Thymus (tissue), 14 donors: ENCODE measurements around the gene HOXB6. TPM values are rescaled to one million over a fixed set of nuclear protein-coding genes. Genes with fewer than 3 reads are reported as not detected.

Experiments
- DNase-seq, 9 donors: peaks; one replicate each; pipeline ENCODE4 v3.0.0-alpha.2; 2013; ENCODE audit warnings: low spot score in 9 of 9, low read depth in 6 of 9, missing footprints in 1 of 9
- H3K27ac ChIP-seq, 2 donors: one replicate each; pipeline ENCODE4 v1.5.1; 2013; ENCODE audit warnings: control low read depth in 1 of 2, low read depth in 1 of 2, low read length in 1 of 2, mild to moderate bottlenecking in 1 of 2, moderate library complexity in 1 of 2
- H3K27me3 ChIP-seq, 2 donors: one replicate each; pipeline ENCODE4 v1.5.1; 2013; ENCODE audit warnings: low read length in 1 of 2; ENCODE audit not compliant: control insufficient read depth in 2 of 2, insufficient read depth in 1 of 2
- H3K36me3 ChIP-seq, 2 donors: one replicate each; pipeline ENCODE4 v1.5.1; 2013; ENCODE audit warnings: low read length in 1 of 2, mild to moderate bottlenecking in 1 of 2, moderate library complexity in 1 of 2; ENCODE audit not compliant: control insufficient read depth in 2 of 2, insufficient read depth in 2 of 2
- H3K4me1 ChIP-seq, 2 donors: one replicate each; pipeline ENCODE4 v1.5.1; 2013; ENCODE audit warnings: low read length in 2 of 2; ENCODE audit not compliant: control insufficient read depth in 2 of 2, insufficient read depth in 2 of 2
- H3K4me3 ChIP-seq, 2 donors: one replicate each; pipeline ENCODE4 v1.5.1; 2013; ENCODE audit warnings: low read length in 2 of 2, control low read depth in 1 of 2, mild to moderate bottlenecking in 1 of 2
- H3K9me3 ChIP-seq, 2 donors: one replicate each; pipeline ENCODE4 v1.5.1; 2013; ENCODE audit warnings: low read length in 1 of 2, mild to moderate bottlenecking in 1 of 2; ENCODE audit not compliant: control insufficient read depth in 2 of 2, insufficient read depth in 1 of 2
- WGBS: extraction: QIAGEN DNeasy Blood & Tissue Kit; methylation state at CpG from one replicate; pipeline ENCODE4 v1.1.7; 2013; 5-methylcytosine and 5-hydroxymethylcytosine counted together
- long read RNA-seq, 10 donors: transcript quantifications; one replicate each; lab custom pipeline, GENCODE V29; 2026
- polyA plus RNA-seq: library from polyadenylated mRNA; stranded (reverse); fragments of 200-250 nt; gene quantifications from one replicate; pipeline ENCODE4 v1.2.3, GENCODE V29; 2013
- total RNA-seq: library from RNA; stranded (reverse); fragments of 120-200 nt; gene quantifications from one replicate; pipeline ENCODE4 v1.2.4, GENCODE V29; 2013
- donor health status: healthy.

Gene HOXB6
- total RNA-seq (0.19 TPM), polyA plus RNA-seq (1.0 TPM)
- long read RNA-seq, donor 1: 0 reads
- long read RNA-seq, donor 2: 0 reads
- long read RNA-seq, donor 3: 0 reads
- long read RNA-seq, donor 4: 0 reads
- long read RNA-seq, donor 5, partial matches to known transcripts: 5 of 5 reads
- long read RNA-seq, donor 5, other reads (novel, unspliced or antisense): 0 of 5 reads
- long read RNA-seq, donor 6: 0 reads
- long read RNA-seq, donor 7: 0 reads
- long read RNA-seq, donor 8: 0 reads
- long read RNA-seq, donor 9: 0 reads
- long read RNA-seq, donor 10: 0 reads

- peaks cover 0 to 22% of the 10 kb centered on the region in 2 donors for H3K9me3 ChIP-seq
- H3K27me3 ChIP-seq: peaks cover 86 to 100% of the 10 kb centered on the region in 2 donors
- H3K4me3 ChIP-seq: no peak within 1 kb of the TSS
Measured at GRCh38 chr17:48604770-48605329, at the start of gene HOXB6. Gene HOXB6 (minus strand): TSS chr17:48604986. CDS start chr17:48598150, 6,836 bp downstream.

GRCh38 chr17:48649741-48650140, 45.0 kb upstream of the HOXB6 start:
- H3K9me3 ChIP-seq: no peaks in the 10 kb centered on the region
- WGBS: 79% methylated on average over 1 of the region's 1 CpG
- peaks cover 2 to 7% of the 10 kb centered on the region in 2 donors for H3K4me1 ChIP-seq
- H3K4me3 ChIP-seq: no peak overlapping the region
- no peak for DNase-seq
- H3K27ac ChIP-seq: no peak overlapping the region
- no peaks in the 10 kb centered on the region for H3K36me3 ChIP-seq
- peaks cover 29 to 61% of the 10 kb centered on the region in 2 donors for H3K27me3 ChIP-seq

More at GRCh38 chr17:48604770-48605329, at the start of gene HOXB6:
- WGBS: 62% methylated on average over 16 of the region's 16 CpGs
- no peak within 1 kb of the TSS for H3K27ac ChIP-seq
- H3K36me3 ChIP-seq: no peaks in the 10 kb centered on the region
- no peak for DNase-seq
- H3K4me1 ChIP-seq: peaks cover 0 to 3% of the 10 kb centered on the region in 2 donors

GRCh38 chr17:48647963-48648245, 43.1 kb upstream of the HOXB6 start:
- Histone ChIP-seq H3K9me3 (no peaks in the 10 kb centered on the region), H3K4me3 (no peak overlapping the region)
- WGBS: 70% methylated on average over 1 of the region's 1 CpG

GRCh38 chr17:48647103-48647962, 42.5 kb upstream of the HOXB6 start:
- WGBS: 2% methylated on average over 30 of the region's 30 CpGs
- Histone ChIP-seq H3K9me3 (peaks cover 0 to 5% of the 10 kb centered on the region in 2 donors), H3K4me3 (peak overlapping the region in 1 of 2 donors; percentile 6), H3K36me3 (no peaks in the 10 kb centered on the region), H3K27ac (no peak overlapping the region), H3K4me1 (peaks cover 2 to 7% of the 10 kb centered on the region in 2 donors), H3K27me3 (peaks cover 51 to 81% of the 10 kb centered on the region in 2 donors)
- DNase-seq: no peak

More at GRCh38 chr17:48647963-48648245, 43.1 kb upstream of the HOXB6 start:
- peaks cover 2 to 7% of the 10 kb centered on the region in 2 donors for H3K4me1 ChIP-seq
- H3K36me3 ChIP-seq: no peaks in the 10 kb centered on the region
- no peak for DNase-seq
- H3K27ac ChIP-seq: no peak overlapping the region
- H3K27me3 ChIP-seq: peaks cover 45 to 76% of the 10 kb centered on the region in 2 donors

GRCh38 chr17:48646183-48647102, 41.7 kb upstream of the HOXB6 start:
- Histone ChIP-seq H3K4me3 (no peak overlapping the region), H3K4me1 (peaks cover 2 to 7% of the 10 kb centered on the region in 2 donors), H3K27ac (no peak overlapping the region), H3K36me3 (no peaks in the 10 kb centered on the region), H3K27me3 (peaks cover 60 to 90% of the 10 kb centered on the region in 2 donors), H3K9me3 (peaks cover 0 to 6% of the 10 kb centered on the region in 2 donors)
- DNase-seq: no peak
- WGBS: 9% methylated on average over 80 of the region's 80 CpGs

- Histone ChIP-seq H3K36me3 (no peaks in the 10 kb centered on the region), H3K4me1 (peaks cover 2 to 7% of the 10 kb centered on the region in 2 donors), H3K4me3 (no peak overlapping the region), H3K27me3 (peaks cover 66 to 98% of the 10 kb centered on the region in 2 donors), H3K9me3 (peaks cover 0 to 6% of the 10 kb centered on the region in 2 donors), H3K27ac (no peak overlapping the region)
- no peak for DNase-seq
- WGBS: 73% methylated on average over 14 of the region's 14 CpGs
Measured at GRCh38 chr17:48645639-48646182, 40.9 kb upstream of the HOXB6 start.

- Histone ChIP-seq H3K36me3 (no peaks in the 10 kb centered on the region), H3K27me3 (peaks cover 73 to 100% of the 10 kb centered on the region in 2 donors), H3K9me3 (peaks cover 0 to 6% of the 10 kb centered on the region in 2 donors), H3K4me1 (peaks cover 2 to 7% of the 10 kb centered on the region in 2 donors), H3K27ac (no peak overlapping the region), H3K4me3 (no peak overlapping the region)
- no peak for DNase-seq
- 77% methylated on average over 6 of the region's 6 CpGs for WGBS
Measured at GRCh38 chr17:48644910-48645557, 40.2 kb upstream of the HOXB6 start.

- 100% methylated on average over 1 of the region's 1 CpG for WGBS
- no peak for DNase-seq
- H3K27ac ChIP-seq: no peak overlapping the region
- H3K36me3 ChIP-seq: no peaks in the 10 kb centered on the region
- peaks cover 2 to 7% of the 10 kb centered on the region in 2 donors for H3K4me1 ChIP-seq
- peaks cover 0 to 6% of the 10 kb centered on the region in 2 donors for H3K9me3 ChIP-seq
- no peak overlapping the region for H3K4me3 ChIP-seq
- H3K27me3 ChIP-seq: peaks cover 76 to 100% of the 10 kb centered on the region in 2 donors
Measured at GRCh38 chr17:48644159-48644558, 39.4 kb upstream of the HOXB6 start.
